Measurements from ENCODE around the gene LSAMP. TPM values are rescaled to one million over a fixed set of nuclear protein-coding genes. Genes with fewer than 3 reads are reported as not detected.

LSAMP gene
- total RNA-seq, 4 donors from 2014 or later, result 1.2 to 3.0 (median 1.8) TPM

DNA sequence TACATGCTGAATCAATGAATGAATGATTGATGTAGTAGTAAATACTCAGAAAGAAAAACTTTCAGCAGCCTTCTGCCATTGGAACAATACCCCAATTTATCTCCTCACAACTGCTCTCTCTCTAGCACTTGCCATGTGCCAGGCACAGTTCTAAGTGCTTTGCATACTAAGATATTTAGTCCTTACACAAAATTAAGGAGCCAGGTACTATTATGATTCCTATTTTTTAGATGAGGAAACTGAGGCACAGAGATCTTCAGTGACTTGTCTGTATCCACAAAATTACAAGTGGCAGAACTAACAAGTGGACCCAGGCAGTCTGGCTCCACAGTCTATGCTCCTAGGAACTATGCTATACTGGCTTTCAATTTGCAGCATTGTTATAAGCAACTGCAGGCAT lies 279.2 kb downstream of the LSAMP start:
- Histone ChIP-seq H3K36me3 (no peaks in the 10 kb centered on the region), H3K27me3 (no peaks in the 10 kb centered on the region), H3K4me1 (no peaks in the 10 kb centered on the region), H3K4me3 (no peak overlapping the region), H3K27ac (replicated peaks in 1 of 4) (no peak overlapping the region), H3K9me3 (no peaks in the 10 kb centered on the region)
- DNase-seq (ENCODE audit: extremely low spot score), result no peak
- intact Hi-C loops (cut with DNase I), result no loop called here
- no peak for TF ChIP-seq EP300 (IDR thresholded peaks at IDR 0.05)
- no peak for TF ChIP-seq POLR2AphosphoS5 (IDR thresholded peaks at IDR 0.05)
- no peak for TF ChIP-seq POLR2A (IDR thresholded peaks at IDR 0.05; ENCODE audit: low read depth)
- TF ChIP-seq, protein P1, sequence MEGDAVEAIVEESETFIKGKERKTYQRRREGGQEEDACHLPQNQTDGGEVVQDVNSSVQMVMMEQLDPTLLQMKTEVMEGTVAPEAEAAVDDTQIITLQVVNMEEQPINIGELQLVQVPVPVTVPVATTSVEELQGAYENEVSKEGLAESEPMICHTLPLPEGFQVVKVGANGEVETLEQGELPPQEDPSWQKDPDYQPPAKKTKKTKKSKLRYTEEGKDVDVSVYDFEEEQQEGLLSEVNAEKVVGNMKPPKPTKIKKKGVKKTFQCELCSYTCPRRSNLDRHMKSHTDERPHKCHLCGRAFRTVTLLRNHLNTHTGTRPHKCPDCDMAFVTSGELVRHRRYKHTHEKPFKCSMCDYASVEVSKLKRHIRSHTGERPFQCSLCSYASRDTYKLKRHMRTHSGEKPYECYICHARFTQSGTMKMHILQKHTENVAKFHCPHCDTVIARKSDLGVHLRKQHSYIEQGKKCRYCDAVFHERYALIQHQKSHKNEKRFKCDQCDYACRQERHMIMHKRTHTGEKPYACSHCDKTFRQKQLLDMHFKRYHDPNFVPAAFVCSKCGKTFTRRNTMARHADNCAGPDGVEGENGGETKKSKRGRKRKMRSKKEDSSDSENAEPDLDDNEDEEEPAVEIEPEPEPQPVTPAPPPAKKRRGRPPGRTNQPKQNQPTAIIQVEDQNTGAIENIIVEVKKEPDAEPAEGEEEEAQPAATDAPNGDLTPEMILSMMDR (IDR thresholded peaks at IDR 0.05), result no peak

DNA sequence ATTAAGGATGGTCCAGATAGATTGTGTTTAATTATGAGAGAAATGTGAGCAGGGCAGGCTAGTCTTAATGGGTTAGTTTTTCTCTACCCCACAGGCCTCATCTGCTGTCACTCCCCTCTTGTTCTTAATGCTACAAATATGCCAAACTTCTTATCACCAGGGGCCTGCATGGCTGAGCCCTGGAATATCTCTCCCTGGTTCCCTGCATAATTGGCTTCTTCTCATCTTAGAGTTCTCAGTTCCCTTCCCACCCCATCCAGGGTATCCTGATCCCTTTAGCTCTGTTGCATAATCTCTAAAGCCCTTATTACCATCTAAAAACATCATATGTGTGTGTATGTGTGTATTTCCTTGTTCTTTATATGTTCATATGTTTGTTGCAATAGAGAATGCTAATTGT lies 279.6 kb downstream of the LSAMP start:
- intact Hi-C loops (cut with DNase I), result no loop called here

DNA sequence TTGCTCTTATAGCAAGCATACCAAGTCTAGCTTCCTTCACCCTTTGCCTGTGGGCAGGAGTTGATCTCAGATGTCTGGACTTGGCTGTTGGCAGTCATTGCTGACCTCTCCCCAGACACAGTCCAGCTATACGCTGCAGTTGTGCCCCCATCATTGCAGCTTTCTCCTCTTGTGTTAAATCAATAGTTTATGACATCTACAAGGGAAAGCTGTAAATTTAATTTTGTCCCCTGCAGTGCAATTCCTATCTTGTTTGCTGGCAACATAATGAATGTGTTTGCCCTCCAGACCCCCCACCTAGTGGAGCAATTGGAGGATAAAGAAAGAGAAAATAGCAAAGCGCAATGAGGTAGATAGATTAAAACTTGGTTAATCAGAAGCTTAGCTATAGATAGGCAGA lies 280.2 kb downstream of the LSAMP start:
- 80% methylated on average over 2 of the region's 2 CpGs for WGBS

More for the DNA sequence above, 279.6 kb downstream of the LSAMP start:
- no peak for TF ChIP-seq POLR2AphosphoS5 (IDR thresholded peaks at IDR 0.05)
- no peak for TF ChIP-seq POLR2A (IDR thresholded peaks at IDR 0.05; ENCODE audit: low read depth)
- TF ChIP-seq EP300 (IDR thresholded peaks at IDR 0.05), result no peak
- TF ChIP-seq, protein P1 (IDR thresholded peaks at IDR 0.05), result no peak
- DNase-seq (ENCODE audit: extremely low spot score), result no peak
- no peak overlapping the region for H3K27ac ChIP-seq (replicated peaks in 1 of 4)
- no peaks in the 10 kb centered on the region for H3K27me3 ChIP-seq
- no peaks in the 10 kb centered on the region for H3K9me3 ChIP-seq
- no peaks in the 10 kb centered on the region for H3K4me1 ChIP-seq
- H3K4me3 ChIP-seq, result no peak overlapping the region
- H3K36me3 ChIP-seq, result no peaks in the 10 kb centered on the region

DNA sequence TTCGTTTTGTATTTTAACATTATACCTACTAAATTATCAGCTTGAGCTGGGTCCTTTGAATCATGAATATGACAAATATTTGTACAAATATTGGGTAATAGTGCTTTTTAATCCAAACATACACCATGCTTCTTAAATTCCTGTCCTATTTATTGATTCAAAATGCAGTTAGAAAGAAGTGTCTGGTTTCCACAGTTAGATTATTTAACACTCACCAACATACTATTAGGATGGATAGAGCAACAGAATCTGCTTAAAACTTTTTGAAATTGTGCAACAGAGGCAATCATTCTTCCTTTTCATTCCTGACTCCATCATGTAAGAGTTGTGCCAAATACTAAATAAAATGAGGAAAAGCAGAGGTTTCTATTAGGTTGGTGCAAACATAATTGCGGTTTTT lies 281.2 kb downstream of the LSAMP start:
- intact Hi-C loops (cut with DNase I), result no loop called here
- Histone ChIP-seq H3K4me3 (no peak overlapping the region), H3K36me3 (no peaks in the 10 kb centered on the region), H3K4me1 (no peaks in the 10 kb centered on the region), H3K27ac (replicated peaks in 1 of 4) (no peak overlapping the region), H3K27me3 (no peaks in the 10 kb centered on the region), H3K9me3 (no peaks in the 10 kb centered on the region)
- TF ChIP-seq, protein P1 (IDR thresholded peaks at IDR 0.05), result no peak
- TF ChIP-seq EP300 (IDR thresholded peaks at IDR 0.05), result no peak
- TF ChIP-seq POLR2AphosphoS5 (IDR thresholded peaks at IDR 0.05), result no peak
- TF ChIP-seq POLR2A (IDR thresholded peaks at IDR 0.05; ENCODE audit: low read depth), result no peak
- 69% methylated on average over 2 of the region's 2 CpGs for WGBS
- DNase-seq (ENCODE audit: extremely low spot score), result no peak

More for the DNA sequence above, 280.2 kb downstream of the LSAMP start:
- no peaks in the 10 kb centered on the region for H3K27me3 ChIP-seq
- intact Hi-C loops (cut with DNase I), result no loop called here
- no peaks in the 10 kb centered on the region for H3K4me1 ChIP-seq
- no peak overlapping the region for H3K27ac ChIP-seq (replicated peaks in 1 of 4)
- DNase-seq (ENCODE audit: extremely low spot score), result no peak
- H3K4me3 ChIP-seq, result no peak overlapping the region
- no peaks in the 10 kb centered on the region for H3K9me3 ChIP-seq
- TF ChIP-seq EP300 (IDR thresholded peaks at IDR 0.05) (no peak), POLR2A (IDR thresholded peaks at IDR 0.05; ENCODE audit: low read depth) (no peak)
- H3K36me3 ChIP-seq, result no peaks in the 10 kb centered on the region

DNA sequence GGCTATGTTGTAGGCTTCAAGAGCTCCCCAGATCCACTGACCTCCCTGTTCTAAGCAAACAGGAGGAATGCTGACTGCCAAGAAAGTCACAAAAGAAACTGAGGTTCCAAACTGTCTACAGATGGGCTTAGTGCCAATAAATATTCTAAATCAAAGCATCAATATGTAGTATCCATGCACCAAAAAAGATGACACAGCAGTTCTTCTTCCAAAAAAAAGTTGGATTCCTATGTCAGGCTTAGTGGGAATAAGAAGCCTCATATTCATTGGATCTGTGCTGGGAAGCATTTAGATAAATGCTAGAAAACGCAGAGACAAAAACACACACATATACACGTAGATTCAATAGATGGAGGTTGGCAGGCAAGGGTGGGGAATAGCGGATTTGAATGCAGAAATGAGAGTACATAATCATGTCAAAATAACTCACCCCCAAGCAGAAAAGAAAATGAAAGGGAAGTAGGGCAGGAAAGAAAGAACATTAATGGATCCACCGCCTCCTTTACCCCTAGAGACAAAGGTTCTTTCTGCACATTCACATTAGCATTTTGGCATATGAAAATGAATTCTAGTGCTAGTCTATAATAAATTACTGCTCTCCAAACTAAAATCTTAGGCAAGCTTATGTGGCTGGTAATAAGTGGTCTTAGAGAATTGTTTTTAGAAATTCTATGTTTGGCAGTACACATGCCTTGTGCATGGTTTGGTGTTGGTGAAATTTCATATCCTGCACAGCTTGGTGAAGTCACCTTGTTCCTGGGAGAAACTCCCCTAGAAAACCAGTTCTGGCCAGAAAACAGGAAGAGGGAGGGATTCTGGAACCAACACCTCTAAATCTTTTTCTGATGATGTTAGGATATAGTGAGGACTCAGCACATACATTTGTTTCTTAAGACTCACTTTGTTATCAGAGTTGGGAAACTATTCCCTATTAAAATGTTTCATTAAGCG lies 283.4 kb downstream of the LSAMP start:
- WGBS, result 69% methylated on average over 5 of the region's 5 CpGs
- no peak overlapping the region for H3K4me3 ChIP-seq
- H3K36me3 ChIP-seq, result no peaks in the 10 kb centered on the region
- no peak overlapping the region for H3K27ac ChIP-seq (replicated peaks in 1 of 4)
- DNase-seq (ENCODE audit: extremely low spot score), result no peak
- no peaks in the 10 kb centered on the region for H3K27me3 ChIP-seq
- intact Hi-C loops (cut with DNase I), result no loop called here
- TF ChIP-seq POLR2A (IDR thresholded peaks at IDR 0.05; ENCODE audit: low read depth) (no peak), POLR2AphosphoS5 (IDR thresholded peaks at IDR 0.05) (no peak), EP300 (IDR thresholded peaks at IDR 0.05) (no peak)
- TF ChIP-seq, protein P1 (IDR thresholded peaks at IDR 0.05), result no peak
- no peaks in the 10 kb centered on the region for H3K9me3 ChIP-seq
- H3K4me1 ChIP-seq, result no peaks in the 10 kb centered on the region

Data from esophagus muscularis mucosa (tissue), 4 donors.